Inferior parietal cortex (tissue), 1 donor: ENCODE measurements around the gene FCHSD2.
A peak's percentile ranks its signal among the peaks of the same experiment; 100 is the strongest.

Experiments used
- DNase-seq: peaks from one replicate; pipeline ENCODE4 v3.0.0-alpha.2; 2016; ENCODE audit errors: extremely low spot score

The FCHSD2 gene

GRCh38 chr11:73142128-73142377 is at the start of gene FCHSD2:
Gene FCHSD2 (minus strand): TSS chr11:73142318. CDS start chr11:73141877, 441 bp downstream.
- no peak for DNase-seq

DNA sequence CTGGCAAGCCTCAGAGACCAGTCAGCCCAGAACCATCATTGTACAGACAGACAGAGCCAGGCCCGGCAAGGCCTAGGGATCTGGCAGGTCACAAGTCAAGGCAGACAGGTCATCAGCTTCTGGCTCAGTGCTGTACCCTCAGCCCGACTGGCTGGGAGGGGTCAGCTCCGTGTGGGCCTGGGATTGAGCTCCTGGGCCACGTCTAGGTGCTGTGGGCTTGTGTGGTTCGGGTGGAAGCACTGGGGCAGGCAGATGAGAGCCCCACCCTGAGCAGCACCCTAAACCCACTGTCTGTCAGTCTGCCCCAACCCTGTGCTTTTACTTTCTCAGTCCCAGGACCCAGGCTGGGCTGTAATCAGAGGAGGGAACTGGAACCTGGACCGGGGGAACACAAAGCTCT is 49.0 kb upstream of the FCHSD2 start:
- no peak for DNase-seq

DNA sequence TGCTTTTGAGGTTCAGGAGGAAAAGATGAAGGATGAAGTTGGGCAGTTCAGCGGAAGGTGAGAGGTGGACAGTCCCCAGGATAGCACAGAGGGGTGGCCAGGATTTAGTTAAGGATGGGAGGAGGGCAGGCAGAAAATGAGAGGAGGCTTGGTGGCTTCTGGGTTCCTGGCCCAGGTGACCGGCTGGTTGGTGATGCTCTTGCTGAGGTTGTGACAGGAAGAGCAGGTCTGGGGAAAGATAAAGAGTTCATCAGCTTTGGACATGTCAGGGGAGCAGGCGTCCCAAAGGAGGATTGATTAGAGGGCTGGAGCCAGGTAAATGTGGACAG is 48.4 kb upstream of the FCHSD2 start:
- DNase-seq: no peak

DNA sequence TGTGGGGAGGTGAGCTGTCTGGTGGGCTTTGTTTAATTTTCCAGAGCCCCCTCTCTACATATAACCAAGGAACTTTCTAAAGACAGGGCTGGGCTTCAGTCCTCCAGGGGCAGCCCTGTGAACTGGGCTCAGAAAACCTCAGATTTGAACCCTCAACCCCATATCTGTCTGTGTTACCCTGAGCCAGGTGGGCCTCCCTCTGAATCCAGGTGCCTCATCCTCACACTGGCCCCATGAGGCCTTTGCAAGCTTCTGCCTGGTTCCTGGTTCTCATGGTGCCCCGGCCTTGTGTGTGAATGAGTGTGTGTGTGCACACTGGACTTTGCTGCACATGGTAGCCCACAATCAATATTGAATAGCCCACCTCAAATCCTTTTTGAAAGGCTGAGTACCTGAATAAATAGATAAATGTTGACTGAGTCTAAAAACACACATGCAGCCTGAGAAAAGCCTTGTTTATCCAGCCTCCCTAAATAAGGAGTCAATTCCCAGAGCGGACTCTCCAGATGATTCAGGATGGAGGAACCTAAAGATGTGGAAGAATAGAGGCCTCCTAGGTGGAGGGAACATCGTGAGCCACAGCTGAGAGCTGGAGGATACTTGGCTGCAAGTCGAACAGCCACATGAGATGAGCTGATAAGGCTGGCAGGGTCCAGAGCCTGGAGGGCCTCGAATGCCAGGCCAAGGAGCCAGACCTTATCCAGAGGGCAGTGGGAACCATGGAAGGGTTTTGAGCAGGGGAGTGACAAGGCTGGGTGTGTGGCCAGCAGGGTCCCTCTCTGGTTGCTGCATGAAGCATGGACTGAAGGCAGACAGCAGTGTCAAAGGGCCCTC is 47.8 kb upstream of the FCHSD2 start:
- no peak for DNase-seq

DNA sequence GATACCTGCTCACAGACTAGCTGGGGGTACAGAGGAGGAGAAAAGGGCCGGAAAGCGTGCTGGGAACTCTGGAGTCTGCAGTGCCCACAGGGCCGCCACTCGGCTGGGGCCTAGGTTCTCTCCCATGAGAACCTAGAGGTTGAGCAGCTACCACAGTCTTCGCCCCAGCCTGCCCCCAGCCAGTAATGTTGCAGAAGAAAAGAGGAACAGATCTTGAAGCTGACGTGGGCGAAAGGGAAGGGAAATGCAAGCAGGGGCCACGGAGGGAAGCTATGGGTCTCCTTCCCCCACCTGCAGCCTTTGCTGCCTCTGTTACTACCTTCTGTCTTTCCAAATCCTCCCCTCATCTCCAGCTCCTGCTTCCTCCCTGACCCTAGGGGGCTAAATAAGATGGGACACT is 47.2 kb upstream of the FCHSD2 start:
- DNase-seq: no peak

- no peak for DNase-seq
Observed at GRCh38 chr11:73188301-73188700, 46.2 kb upstream of the FCHSD2 start.

GRCh38 chr11:73187854-73188253 is 45.7 kb upstream of the FCHSD2 start:
- no peak for DNase-seq

DNA sequence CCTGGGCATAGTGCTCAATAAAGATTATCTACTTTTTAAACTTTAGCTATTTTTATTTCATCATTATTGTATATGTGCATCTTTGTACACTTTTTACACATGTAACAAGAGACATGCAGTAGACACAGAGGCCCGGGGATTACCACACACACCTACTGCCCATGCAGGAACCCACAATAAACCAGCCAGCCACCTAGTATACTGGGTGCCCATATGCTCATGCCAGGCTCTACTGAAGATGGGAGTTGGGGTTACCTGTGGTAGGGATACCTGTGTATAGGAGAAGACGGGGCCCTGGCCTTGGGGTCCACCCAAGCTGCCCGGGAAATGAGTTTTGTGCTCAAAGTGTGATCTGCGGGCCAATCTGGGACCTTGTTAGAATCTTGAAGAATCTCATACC is 44.8 kb upstream of the FCHSD2 start:
- no peak for DNase-seq

DNA sequence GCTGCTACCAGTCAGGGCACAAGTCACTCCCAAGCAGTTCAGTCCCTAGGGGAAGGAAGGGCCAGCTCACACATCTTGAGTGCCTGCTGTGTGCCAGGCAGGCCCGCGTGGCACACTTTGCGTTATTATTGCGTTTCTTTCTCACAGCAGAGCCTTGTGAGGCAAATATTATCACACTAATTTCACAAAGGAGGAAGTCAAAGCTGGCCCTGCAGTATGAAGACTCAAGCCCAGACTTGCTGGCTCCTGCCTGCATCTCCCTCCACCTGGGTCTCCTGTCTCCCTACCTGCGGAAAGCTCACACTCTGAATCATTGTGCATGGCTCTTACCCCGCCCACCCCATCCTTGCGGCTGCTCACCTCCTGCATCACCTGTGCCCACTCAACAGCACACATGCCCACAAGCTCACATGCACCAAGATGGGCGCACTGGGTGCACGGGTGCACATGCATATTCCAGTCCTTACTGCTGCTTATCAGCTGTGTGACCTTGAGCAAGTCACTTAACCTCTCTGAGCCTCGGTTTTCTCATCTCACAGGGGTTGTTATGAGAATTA is 44.3 kb upstream of the FCHSD2 start:
- no peak for DNase-seq

DNA sequence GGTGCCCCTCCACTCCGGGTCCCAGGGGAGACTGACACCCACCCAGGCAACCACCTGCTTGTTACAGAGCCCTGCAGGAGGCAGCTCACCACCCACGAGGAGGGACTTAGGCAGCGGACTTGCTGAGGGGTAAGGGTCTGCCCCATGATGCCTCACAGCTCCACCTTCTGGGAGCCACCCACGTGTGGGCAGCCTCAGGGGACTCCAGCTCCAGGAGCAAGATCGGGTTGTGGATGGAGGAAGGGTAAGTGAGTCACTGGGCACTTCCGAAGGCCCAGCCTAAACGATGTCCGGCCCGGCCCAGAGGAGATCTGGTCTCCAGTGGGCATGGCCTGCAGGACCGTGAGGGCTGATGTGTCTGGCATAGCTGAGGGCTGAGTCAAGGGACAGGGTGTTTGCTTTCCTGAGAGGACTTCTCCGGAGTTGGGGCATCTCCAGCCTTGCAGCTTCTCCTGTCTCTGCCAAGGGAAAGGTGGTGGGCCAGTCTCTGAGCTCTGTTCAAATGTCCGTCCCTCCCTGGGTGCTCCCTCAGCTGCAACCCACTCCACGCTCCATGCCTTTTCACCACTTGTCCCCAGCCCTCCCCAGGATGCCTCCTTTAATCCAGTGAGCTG is 43.7 kb upstream of the FCHSD2 start:
- no peak for DNase-seq

- no peak for DNase-seq
Observed at GRCh38 chr11:73184953-73185671, 43.0 kb upstream of the FCHSD2 start.

- no peak for DNase-seq
Observed at GRCh38 chr11:73182824-73183321, 40.8 kb upstream of the FCHSD2 start.

DNA sequence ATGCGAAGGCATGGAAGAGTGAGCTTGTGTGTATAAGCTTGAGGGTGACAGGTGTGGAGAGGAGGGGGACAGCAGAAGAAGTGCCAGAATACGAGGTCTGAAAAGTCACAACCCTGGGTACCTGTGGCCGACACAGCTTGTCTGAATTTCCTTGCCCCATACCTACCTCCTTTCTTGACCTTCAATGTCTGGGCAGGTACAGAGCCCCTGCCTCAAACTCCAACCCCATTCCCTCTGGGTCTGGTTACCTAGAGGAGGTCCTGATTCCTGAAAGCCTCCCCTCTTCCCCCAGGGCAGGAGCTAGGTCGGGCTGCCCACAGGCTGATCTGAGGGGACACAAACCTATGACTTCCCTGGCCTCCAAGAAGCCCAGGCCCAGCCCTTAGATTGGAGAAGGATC is 36.6 kb upstream of the FCHSD2 start:
- no peak for DNase-seq

DNA sequence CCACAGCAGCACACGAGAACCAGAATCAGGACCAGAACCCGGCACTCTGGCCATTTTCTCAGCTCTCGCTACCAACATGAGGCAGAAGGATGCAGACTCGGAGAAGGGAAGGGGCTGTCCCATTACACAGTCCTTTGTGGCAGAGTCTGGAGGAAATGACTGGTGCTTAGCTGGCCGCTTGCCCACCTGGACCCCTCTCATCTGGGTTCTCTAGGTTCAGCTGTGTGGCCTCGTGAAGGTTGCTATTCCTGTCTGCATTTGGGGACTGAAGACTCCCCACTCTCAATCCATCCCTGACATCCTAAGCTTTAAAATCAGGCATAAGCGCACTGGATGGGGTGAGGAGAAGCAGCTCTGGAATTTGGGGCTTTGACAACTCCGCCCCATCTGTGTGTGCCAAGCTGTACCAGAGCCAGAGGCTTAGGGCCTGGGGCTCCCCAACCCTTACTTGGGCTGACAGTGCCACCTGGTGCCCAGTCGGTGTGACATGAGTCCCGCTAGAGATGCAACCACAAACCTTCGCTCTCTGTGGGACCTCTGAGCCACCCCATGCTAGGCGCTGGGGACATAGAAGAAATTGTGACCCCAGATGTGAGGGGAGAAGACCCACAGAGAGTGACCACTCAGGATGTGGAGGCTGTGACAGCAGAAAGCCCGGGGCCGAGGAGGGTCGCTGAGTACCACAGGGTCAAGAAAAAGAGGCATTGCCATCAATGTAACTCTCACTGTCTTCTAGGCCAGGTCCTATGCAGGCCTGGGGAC is 35.8 kb upstream of the FCHSD2 start:
- DNase-seq: peak; percentile 80

DNA sequence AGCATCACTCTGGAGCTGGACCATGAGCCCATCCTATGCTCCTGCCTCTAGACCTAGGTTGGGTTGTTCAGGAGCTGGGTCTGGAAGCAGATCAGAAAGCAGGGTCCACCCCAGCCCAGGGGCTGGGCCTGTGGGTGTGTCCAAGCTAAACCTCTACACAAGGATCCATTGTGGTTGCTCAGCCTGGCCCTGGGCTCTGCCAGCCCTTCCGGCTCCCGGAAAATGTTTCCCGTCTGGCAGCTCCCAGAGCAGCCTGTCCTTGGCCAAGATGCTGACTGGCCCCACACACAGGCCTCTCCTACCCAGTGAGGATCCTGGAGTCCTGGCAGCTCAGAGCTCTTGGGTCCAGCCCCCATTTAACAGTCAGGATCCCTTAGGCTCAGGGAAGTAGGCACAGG is 35.3 kb upstream of the FCHSD2 start:
- DNase-seq: no peak

- no peak for DNase-seq
Observed at GRCh38 chr11:73176874-73177155, 34.7 kb upstream of the FCHSD2 start.

DNA sequence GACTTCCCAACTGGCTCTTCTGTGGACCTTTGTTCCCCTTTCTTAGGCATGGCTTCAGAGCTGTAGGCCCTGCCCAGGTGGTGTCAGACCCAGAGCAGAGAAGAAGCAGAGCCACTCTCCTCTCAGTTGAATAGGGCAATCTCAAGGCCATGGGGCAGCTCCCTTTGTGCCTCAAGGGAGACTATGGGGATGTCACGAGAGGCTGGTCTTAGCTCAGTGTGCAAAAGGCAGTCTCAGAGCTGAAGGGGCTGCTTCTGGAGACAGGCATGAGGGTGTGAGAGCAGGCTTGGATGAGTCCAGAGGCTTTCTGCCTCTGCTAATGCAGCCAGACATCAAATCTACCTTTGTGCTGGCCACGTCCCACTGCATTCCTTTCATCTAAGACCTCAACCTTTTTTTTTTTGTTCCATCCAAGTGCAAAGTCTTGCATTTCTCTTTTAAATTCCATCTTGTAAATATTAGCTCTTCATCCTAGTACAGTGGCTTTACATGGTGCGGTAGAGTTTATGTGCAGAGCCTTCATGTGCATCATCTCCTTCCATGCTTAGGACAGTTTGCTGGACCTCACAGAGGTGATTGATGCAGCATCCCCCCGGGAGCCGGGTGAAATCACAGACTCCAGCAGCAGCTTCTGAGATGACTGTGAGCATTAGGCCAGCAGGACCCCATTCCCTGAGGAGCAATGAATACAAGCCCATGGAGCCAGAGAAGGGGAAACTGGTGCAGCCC is 34.2 kb upstream of the FCHSD2 start:
- no peak for DNase-seq

GRCh38 chr11:73175551-73176144 is 33.5 kb upstream of the FCHSD2 start:
- no peak for DNase-seq

DNA sequence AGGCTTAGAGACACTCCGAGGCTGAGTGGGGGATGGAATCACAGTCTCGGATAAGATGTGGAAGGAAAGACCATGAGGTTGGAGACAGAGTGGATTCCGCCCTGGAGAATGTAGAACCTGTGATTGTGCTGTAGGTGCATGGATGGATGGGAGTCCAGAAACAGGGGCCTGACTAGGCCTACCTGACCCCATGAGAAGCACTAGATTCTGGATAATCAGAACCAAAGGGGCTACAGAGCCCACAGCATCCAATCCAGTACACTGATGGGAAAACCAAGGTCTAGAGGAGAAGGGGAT is 32.3 kb upstream of the FCHSD2 start:
- DNase-seq: no peak

GRCh38 chr11:73173755-73174494 is 31.8 kb upstream of the FCHSD2 start:
- DNase-seq: no peak
